Activated T-cell treated with anti-CD3 and anti-CD28 coated beads, Interleukin-2, amount 50 U/mL, for 4 hours (primary cell): ENCODE data around the gene SENP5. TPM values are rescaled to one million over a fixed set of nuclear protein-coding genes. Genes with fewer than 3 reads are reported as not detected.

Source experiments
- ATAC-seq, 2 donors: fragments of 200-7000 bp; cut with Tn5 transposase; one replicate each; pipeline ENCODE4 v1.10.0; 2021
- DNase-seq: peaks from one replicate; pipeline ENCODE4 v3.0.0-alpha.2; 2020
- H3K27me3 Mint-ChIP-seq: one replicate; pipeline ENCODE4 v1.8.0; 2021; ENCODE audit warnings: low read depth, mixed read lengths
- H3K36me3 Mint-ChIP-seq: one replicate; pipeline ENCODE4 v1.8.0; 2022; ENCODE audit warnings: mixed read lengths; ENCODE audit not compliant: insufficient read depth
- H3K4me1 Mint-ChIP-seq: one replicate; pipeline ENCODE4 v1.8.0; 2021; ENCODE audit warnings: low read depth, mixed read lengths
- H3K4me3 Mint-ChIP-seq: one replicate; pipeline ENCODE4 v1.8.0; 2021; ENCODE audit warnings: mild to moderate bottlenecking, moderate library complexity, mixed read lengths
- H3K9me3 Mint-ChIP-seq: one replicate; pipeline ENCODE4 v1.8.0; 2021; ENCODE audit warnings: mixed read lengths
- total RNA-seq, 3 donors: library from RNA; stranded (reverse); gene quantifications; one replicate each; pipeline ENCODE4 v1.2.1, GENCODE V29; 2021

SENP5 gene
- total RNA-seq, 3 donors from 2014 or later = 34.5 to 37.1 (median 34.7) TPM

GRCh38 chr3:196975349-196975748 lies 107.6 kb downstream of the SENP5 start:
- no peaks in the 10 kb centered on the region for H3K9me3 Mint-ChIP-seq
- no peak overlapping the region for H3K4me3 Mint-ChIP-seq
- ATAC-seq (no peak), DNase-seq (no peak)
- peaks cover 3% of the 10 kb centered on the region for H3K27me3 Mint-ChIP-seq
- H3K36me3 Mint-ChIP-seq = no peaks in the 10 kb centered on the region
- peaks cover 6% of the 10 kb centered on the region for H3K4me1 Mint-ChIP-seq

- Mint-ChIP-seq H3K27me3 (peaks cover 5% of the 10 kb centered on the region), H3K4me1 (peaks cover 4% of the 10 kb centered on the region), H3K4me3 (no peak overlapping the region), H3K36me3 (no peaks in the 10 kb centered on the region), H3K9me3 (no peaks in the 10 kb centered on the region)
- no peak for DNase-seq
- ATAC-seq = no peak
These were observed 109.2 kb downstream of the SENP5 start for GRCh38 chr3:196976941-196977340.

- H3K27me3 Mint-ChIP-seq = peaks cover 13% of the 10 kb centered on the region
- DNase-seq (no peak), ATAC-seq (no peak)
- H3K4me3 Mint-ChIP-seq = no peak overlapping the region
- H3K9me3 Mint-ChIP-seq = peaks cover 11% of the 10 kb centered on the region
- peaks cover 4% of the 10 kb centered on the region for H3K36me3 Mint-ChIP-seq
- H3K4me1 Mint-ChIP-seq = peaks cover 4% of the 10 kb centered on the region
These were observed 111.8 kb downstream of the SENP5 start for GRCh38 chr3:196979545-196979944.

GRCh38 chr3:196981657-196982056 lies 113.9 kb downstream of the SENP5 start:
- no peak for DNase-seq
- Mint-ChIP-seq H3K4me3 (no peak overlapping the region), H3K4me1 (peaks cover 4% of the 10 kb centered on the region), H3K36me3 (peaks cover 4% of the 10 kb centered on the region), H3K27me3 (peaks cover 19% of the 10 kb centered on the region), H3K9me3 (peaks cover 11% of the 10 kb centered on the region)
- no peak for ATAC-seq

- peaks cover 4% of the 10 kb centered on the region for H3K36me3 Mint-ChIP-seq
These were observed 115.5 kb downstream of the SENP5 start for GRCh38 chr3:196983186-196983585.

More at GRCh38 chr3:196983186-196983585, 115.5 kb downstream of the SENP5 start:
- Mint-ChIP-seq H3K4me1 (peaks cover 4% of the 10 kb centered on the region), H3K9me3 (peaks cover 11% of the 10 kb centered on the region), H3K4me3 (no peak overlapping the region), H3K27me3 (peaks cover 24% of the 10 kb centered on the region)
- ATAC-seq (no peak), DNase-seq (no peak)

Other genes starting within 250 kb of the SENP5 start
- 10 to 100 TPM; 16.2 to 18.5 (median 18.5) TPM for gene NRROS, start 228.2 kb upstream of the SENP5 start, total RNA-seq
- 1 to 10 TPM; 3.4 to 4.3 (median 3.6) TPM for gene CEP19, start 155.7 kb upstream of the SENP5 start, total RNA-seq
- 10 to 100 TPM; 26.7 to 28.9 (median 27.9) TPM for gene PIGX, start 155.5 kb upstream of the SENP5 start, total RNA-seq
- gene PAK2, start 128.1 kb upstream of the SENP5 start, total RNA-seq = 10 to 100 TPM; 60.1 to 71.1 (median 65.8) TPM
- 100 to 1,000 TPM; 132 to 138 (median 134) TPM for gene NCBP2, start 74.6 kb downstream of the SENP5 start, total RNA-seq
- under 1 TPM; 0.34 to 0.82 (median 0.61) TPM for gene PIGZ, start 100.9 kb downstream of the SENP5 start, total RNA-seq
- gene MELTF, start 161.9 kb downstream of the SENP5 start, total RNA-seq = 1 to 10 TPM in 2 of 3 donors, under 1 TPM in 1; 0.79 to 2.7 (median 1.9) TPM